Gastrocnemius medialis (tissue), 4 donors: ENCODE results near the gene AK8. TPM values are rescaled to one million over a fixed set of nuclear protein-coding genes. Genes with fewer than 3 reads are reported as not detected.

Experiments used
- ATAC-seq, 2 donors: fragments of 150-250 bp; one replicate each; pipeline ENCODE4 v1.9.1; 2016
- DNase-seq, 2 donors: peaks; one replicate each; pipeline ENCODE4 v3.0.0-alpha.2; 2019
- H3K27ac ChIP-seq, 4 donors: fragments of 200-600 bp; sonication (generic); 1 replicate in 1 of 4; 2 replicates in 3 of 4; pipeline ENCODE4 v1.5.1; 2016 to 2018; ENCODE audit warnings: mild to moderate bottlenecking in 2 of 4, moderate library complexity in 1 of 4
- H3K27me3 ChIP-seq, 3 donors: fragments of 200-600 bp; sonication (generic) in 2 of 3; 1 replicate in 1 of 3; 2 replicates in 2 of 3; pipeline versions ENCODE4 v1.5.1 to v1.6.0; 2016 to 2019; ENCODE audit warnings: mild to moderate bottlenecking in 1 of 3, moderate library complexity in 1 of 3
- H3K36me3 ChIP-seq, 2 donors: fragments of 200-600 bp; sonication (generic) in 1 of 2; one replicate each; pipeline ENCODE4 v1.5.1; 2017 to 2018
- H3K4me1 ChIP-seq, 2 donors: fragments of 200-600 bp; sonication (generic) in 1 of 2; one replicate each; pipeline ENCODE4 v1.5.1; 2016 to 2017; ENCODE audit warnings: mild to moderate bottlenecking in 2 of 2
- H3K4me3 ChIP-seq, 4 donors: fragments of 200-600 bp; sonication (generic) in 3 of 4; 1 replicate in 1 of 4; 2 replicates in 3 of 4; pipeline ENCODE4 v1.5.1; 2016 to 2019; ENCODE audit warnings: mild to moderate bottlenecking in 2 of 4
- H3K9me3 ChIP-seq, 3 donors: fragments of 200-600 bp; sonication (generic) in 2 of 3; 1 replicate in 1 of 3; 2 replicates in 2 of 3; pipeline ENCODE4 v1.5.1; 2016 to 2019
- POLR2A ChIP-seq, 2 donors: fragments of 450-650 bp; IDR thresholded peaks; one replicate each; pipeline ENCODE4 v1.6.1; 2017; ENCODE audit warnings: antibody characterized with exemption in 2 of 2, mild to moderate bottlenecking in 2 of 2, moderate library complexity in 2 of 2
- in situ Hi-C, 4 donors: fragments of 200-750 bp; cut with MboI; loops; one replicate each; pipeline versions ENCODE4 v1.15.0 to v1.8.0; 2017; ENCODE audit warnings: low sequenced_read_pairs in 4 of 4
- intact Hi-C: fragments of 100-400 bp; cut with DNase I; formaldehyde crosslinking; loops from one replicate; pipeline ENCODE4 v1.15.1; 2023; ENCODE audit warnings: low total_unique reads
- total RNA-seq, 4 donors: library from RNA; depleted of rRNA; stranded (reverse); fragments of >200 nt; gene quantifications; one replicate each; pipeline versions ENCODE4 v1.1.0 to v1.2.3, GENCODE V29; 2016
- TF ChIP-seq, protein P1 (sequence below), 5 experiments: fragments of 450-650 bp in 3 of 5; fragments of 200-600 bp in 2 of 5; sonication (generic) in 2 of 5; IDR thresholded peaks in 4 of 5; conservative IDR thresholded peaks in 1 of 5; 1 replicate in 4 of 5; 2 replicates in 1 of 5; pipeline ENCODE4 v1.5.1; 2016 to 2019; ENCODE audit warnings: antibody characterized with exemption in 5 of 5, mild to moderate bottlenecking in 3 of 5, moderate library complexity in 3 of 5

AK8 gene
- total RNA-seq, 4 donors from 2014 or later, result not detected

DNA sequence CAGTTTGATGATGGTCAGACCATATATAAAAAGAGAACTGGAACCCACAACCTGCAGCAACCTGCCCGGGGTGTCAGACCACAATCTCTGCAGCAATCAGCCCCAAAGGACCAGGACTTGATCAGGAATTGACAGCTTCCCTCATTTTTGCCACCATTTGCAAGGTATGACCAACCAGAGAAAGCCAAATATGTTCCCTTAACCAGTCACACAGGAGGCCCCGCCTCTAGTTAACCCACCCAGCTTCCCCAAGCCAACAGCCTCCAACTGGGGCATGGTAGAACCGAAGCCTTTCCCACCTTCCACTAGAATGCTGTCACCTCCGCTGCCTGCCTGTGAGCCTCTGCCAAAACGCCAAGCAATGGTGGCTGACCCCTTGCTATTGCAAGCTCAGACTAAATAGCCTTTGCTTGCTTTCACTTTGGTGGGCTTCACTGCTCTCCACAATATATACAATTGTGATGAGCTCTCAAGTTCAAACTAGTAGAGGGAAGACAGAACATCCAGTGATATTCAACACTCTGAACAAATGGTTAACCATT lies 86.3 kb downstream of the AK8 start:
- Histone ChIP-seq H3K36me3 (no peaks in the 10 kb centered on the region), H3K27ac (no peak overlapping the region), H3K4me1 (no peaks in the 10 kb centered on the region), H3K9me3 (peaks cover 0 to 6% (median 0%) of the 10 kb centered on the region in 3 donors), H3K27me3 (peaks cover 0 to 8% (median 2%) of the 10 kb centered on the region in 3 donors), H3K4me3 (no peak overlapping the region)
- no peak for TF ChIP-seq POLR2A (IDR thresholded peaks at IDR 0.05)
- TF ChIP-seq, protein P1, sequence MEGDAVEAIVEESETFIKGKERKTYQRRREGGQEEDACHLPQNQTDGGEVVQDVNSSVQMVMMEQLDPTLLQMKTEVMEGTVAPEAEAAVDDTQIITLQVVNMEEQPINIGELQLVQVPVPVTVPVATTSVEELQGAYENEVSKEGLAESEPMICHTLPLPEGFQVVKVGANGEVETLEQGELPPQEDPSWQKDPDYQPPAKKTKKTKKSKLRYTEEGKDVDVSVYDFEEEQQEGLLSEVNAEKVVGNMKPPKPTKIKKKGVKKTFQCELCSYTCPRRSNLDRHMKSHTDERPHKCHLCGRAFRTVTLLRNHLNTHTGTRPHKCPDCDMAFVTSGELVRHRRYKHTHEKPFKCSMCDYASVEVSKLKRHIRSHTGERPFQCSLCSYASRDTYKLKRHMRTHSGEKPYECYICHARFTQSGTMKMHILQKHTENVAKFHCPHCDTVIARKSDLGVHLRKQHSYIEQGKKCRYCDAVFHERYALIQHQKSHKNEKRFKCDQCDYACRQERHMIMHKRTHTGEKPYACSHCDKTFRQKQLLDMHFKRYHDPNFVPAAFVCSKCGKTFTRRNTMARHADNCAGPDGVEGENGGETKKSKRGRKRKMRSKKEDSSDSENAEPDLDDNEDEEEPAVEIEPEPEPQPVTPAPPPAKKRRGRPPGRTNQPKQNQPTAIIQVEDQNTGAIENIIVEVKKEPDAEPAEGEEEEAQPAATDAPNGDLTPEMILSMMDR (IDR thresholded peaks at IDR 0.05 in 4 of 5, conservative IDR thresholded peaks at IDR 0.05 in 1 of 5), result no peak
- ATAC-seq, result no peak
- in situ Hi-C loops (loop anchor here in 1 of 4 donors (25.0 kb wide), 1 partner anchor 379 kb away; the partner anchor contains the start of genes CFAP77 and TTF1), intact Hi-C loops (no loop called here)
- no peak for DNase-seq

GRCh38 chr9:132789719-132790118 lies 88.4 kb downstream of the AK8 start:
- TF ChIP-seq POLR2A (IDR thresholded peaks at IDR 0.05), result no peak
- TF ChIP-seq, protein P1 (IDR thresholded peaks at IDR 0.05 in 4 of 5, conservative IDR thresholded peaks at IDR 0.05 in 1 of 5), result no peak
- H3K4me1 ChIP-seq, result no peaks in the 10 kb centered on the region
- peaks cover 0 to 9% (median 4%) of the 10 kb centered on the region in 3 donors for H3K27me3 ChIP-seq
- H3K27ac ChIP-seq, result no peak overlapping the region
- DNase-seq, result no peak
- ATAC-seq, result no peak
- H3K9me3 ChIP-seq, result peaks cover 0 to 6% (median 0%) of the 10 kb centered on the region in 3 donors
- no peak overlapping the region for H3K4me3 ChIP-seq
- in situ Hi-C loops (loop anchor here in 1 of 4 donors (25.0 kb wide), 1 partner anchor 377 kb away; the partner anchor contains the start of genes CFAP77 and TTF1), intact Hi-C loops (no loop called here)
- H3K36me3 ChIP-seq, result no peaks in the 10 kb centered on the region

DNA sequence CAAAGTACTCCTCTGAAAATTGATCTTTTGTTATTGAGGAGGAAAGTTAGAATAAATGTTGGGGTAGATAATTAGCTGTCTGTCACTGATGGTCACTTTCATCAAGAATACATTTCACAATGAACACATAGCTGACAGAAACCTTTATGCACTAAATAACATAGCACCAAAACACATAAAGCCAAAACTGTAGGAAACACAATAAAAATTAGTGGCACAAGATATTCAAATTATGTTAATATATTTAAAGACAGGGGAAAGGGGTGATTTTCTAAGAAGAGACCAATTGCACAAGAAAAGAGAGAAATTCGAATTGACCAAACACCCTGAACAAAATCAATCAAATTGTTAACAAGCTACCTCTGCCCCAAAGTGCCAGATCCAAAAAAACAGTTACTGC lies 89.7 kb downstream of the AK8 start:
- Histone ChIP-seq H3K36me3 (no peaks in the 10 kb centered on the region), H3K9me3 (peaks cover 0 to 6% (median 0%) of the 10 kb centered on the region in 3 donors), H3K27me3 (peaks cover 0 to 9% (median 7%) of the 10 kb centered on the region in 3 donors), H3K27ac (no peak overlapping the region), H3K4me3 (no peak overlapping the region), H3K4me1 (no peaks in the 10 kb centered on the region)
- TF ChIP-seq POLR2A (IDR thresholded peaks at IDR 0.05), result no peak
- TF ChIP-seq, protein P1 (IDR thresholded peaks at IDR 0.05 in 4 of 5, conservative IDR thresholded peaks at IDR 0.05 in 1 of 5), result no peak
- DNase-seq, result no peak
- no peak for ATAC-seq
- in situ Hi-C loops, result loop anchor here in 1 of 4 donors (25.0 kb wide), 1 partner anchor 376 kb away; the partner anchor contains the start of genes CFAP77 and TTF1
- intact Hi-C loops, result no loop called here

DNA sequence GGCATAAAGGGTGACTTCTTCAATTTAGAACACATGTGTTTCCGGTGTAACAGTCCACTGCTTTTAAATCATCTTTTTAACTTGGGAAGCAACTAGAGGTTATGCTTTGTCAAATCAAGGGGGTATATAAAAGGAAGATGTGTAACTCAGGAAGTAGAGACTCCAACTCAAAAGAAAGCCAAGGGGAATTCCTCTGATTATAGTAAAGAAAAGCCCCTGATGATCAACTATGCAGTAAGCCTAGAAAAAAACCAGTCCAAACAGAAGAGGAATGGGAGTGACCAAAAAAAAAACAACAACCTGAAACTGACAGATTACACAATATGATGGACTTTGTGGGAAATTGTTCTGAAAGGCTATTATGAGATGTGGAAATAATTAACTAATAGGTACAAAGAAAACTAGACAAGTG lies 90.3 kb downstream of the AK8 start:
- ATAC-seq (no peak), DNase-seq (no peak)
- Histone ChIP-seq H3K27me3 (peaks cover 0 to 11% (median 9%) of the 10 kb centered on the region in 3 donors), H3K27ac (no peak overlapping the region), H3K36me3 (no peaks in the 10 kb centered on the region), H3K9me3 (peaks cover 0 to 6% (median 0%) of the 10 kb centered on the region in 3 donors), H3K4me1 (no peaks in the 10 kb centered on the region), H3K4me3 (no peak overlapping the region)
- in situ Hi-C loops (loop anchor here in 1 of 4 donors (25.0 kb wide), 1 partner anchor 375 kb away; the partner anchor contains the start of genes CFAP77 and TTF1), intact Hi-C loops (no loop called here)
- TF ChIP-seq, protein P1 (IDR thresholded peaks at IDR 0.05 in 4 of 5, conservative IDR thresholded peaks at IDR 0.05 in 1 of 5), result no peak
- TF ChIP-seq POLR2A (IDR thresholded peaks at IDR 0.05), result no peak
